T follicular helper cell (primary cell): ENCODE results near the gene COX19.
"Not testable (repeated sequence)": the region's sequence is repeated elsewhere in the genome, so short reads cannot be mapped to it uniquely, and the experiment has no call there.

Experiments used
- DNase-seq: peaks from one replicate; pipeline ENCODE4 v3.0.0-alpha.2; 2020; ENCODE audit warnings: low read depth

Gene COX19

DNA sequence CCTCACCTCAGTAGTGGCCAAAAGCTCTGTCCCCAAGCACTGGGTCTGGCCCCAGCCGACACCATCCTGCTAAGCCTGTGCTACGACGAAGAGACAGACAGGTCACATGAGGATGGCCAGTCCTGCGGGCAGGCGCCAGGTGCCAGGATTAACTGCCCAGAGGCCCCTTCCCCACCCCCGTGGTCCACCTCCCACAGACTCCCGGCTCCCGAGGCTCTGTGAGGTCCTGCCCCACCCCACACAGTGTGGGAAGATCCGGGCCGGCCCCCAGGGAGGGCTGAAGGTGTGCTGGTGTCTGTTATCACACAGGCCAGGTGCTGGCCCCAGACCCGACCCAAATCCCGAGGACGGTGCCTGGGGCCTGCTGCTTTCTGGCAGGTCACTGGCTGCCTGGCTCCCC is 34.9 kb upstream of the COX19 start:
- DNase-seq, result no peak

DNA sequence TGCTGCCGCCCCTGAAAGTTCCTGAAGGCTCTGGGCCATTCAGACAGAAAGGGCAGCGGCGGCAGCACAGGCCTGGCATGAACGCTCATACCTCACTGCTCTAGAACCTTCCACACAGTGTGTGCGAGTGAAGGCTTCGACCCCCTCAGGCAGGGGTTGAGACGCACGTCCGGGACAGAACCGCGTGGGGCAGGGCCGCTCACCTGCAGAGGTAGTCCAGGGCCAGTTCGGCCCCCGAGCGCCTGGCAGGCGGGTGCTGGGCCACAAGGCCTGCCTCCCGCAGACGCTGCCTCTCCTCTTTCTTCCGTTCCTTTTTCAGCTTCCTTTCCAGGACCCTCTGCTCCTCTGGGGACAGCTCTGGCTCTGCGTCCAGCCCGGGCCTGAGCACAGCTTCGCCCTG is 34.4 kb upstream of the COX19 start:
- DNase-seq, result no peak

DNA sequence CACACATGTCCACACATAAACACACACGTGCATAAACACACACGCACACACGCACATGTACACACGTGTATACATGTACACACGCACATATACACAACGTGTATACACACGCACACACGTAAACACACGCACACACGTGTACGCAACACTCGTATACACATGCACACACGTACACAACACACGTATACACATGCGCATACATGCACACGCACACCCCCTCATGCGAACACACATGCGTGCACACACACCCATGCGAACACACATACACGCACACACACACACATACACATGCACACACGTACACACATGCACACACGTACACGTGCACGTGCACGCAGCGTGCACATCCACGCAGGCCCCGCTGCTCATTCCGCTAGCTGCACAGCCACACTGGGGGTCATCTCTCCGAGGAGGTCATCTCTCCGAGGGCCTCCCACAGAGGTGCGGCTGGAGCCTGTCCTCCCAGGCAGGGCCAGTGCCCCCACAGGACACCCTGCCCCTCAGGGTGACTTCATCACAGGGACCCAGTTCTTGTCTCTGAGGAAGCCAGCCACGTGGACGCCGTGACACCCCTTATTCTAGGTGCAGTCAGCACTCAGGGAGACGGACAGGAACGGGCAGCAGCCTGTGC is 33.5 kb upstream of the COX19 start:
- no peak for DNase-seq

DNA sequence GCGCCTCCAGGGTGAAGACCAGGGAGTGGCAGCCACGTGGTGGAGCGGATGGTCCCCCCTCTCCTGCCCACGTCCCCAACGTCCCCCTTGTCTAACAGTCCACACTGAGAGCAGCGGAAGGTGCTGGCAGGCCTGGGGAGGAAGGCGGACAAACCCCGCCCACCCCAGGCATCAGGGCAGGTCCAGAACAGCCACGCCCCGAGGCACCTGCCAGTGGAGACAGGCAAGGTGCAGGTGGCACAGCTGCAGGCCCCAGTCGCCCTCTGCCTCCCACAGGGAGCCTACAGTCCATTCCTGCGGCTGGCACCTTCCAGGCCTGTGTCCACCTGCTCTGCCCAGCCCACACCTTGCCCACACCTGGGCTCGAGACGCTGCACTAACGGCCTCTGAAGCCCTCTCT is 32.6 kb upstream of the COX19 start:
- no peak for DNase-seq

DNA sequence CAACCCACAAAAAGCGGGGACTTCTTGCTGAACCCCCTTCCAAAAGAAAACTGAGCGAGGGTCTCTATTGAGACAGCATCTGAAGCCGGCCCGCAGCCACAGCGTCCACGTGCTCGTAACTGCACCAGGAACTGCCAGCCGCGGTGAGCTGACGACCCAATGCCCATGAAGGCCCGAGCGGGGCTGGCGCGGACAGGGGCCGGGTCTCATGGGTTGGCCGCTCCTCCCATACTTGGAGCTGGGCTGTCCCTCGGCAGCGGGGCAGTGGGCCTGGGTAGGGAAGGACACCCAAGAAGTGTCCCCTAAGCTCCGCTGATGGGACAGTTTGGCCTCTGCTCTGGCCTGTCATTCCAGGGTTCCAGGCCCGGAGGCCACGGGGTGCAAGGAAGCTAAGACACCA is 30.0 kb upstream of the COX19 start:
- DNase-seq, result no peak

DNA sequence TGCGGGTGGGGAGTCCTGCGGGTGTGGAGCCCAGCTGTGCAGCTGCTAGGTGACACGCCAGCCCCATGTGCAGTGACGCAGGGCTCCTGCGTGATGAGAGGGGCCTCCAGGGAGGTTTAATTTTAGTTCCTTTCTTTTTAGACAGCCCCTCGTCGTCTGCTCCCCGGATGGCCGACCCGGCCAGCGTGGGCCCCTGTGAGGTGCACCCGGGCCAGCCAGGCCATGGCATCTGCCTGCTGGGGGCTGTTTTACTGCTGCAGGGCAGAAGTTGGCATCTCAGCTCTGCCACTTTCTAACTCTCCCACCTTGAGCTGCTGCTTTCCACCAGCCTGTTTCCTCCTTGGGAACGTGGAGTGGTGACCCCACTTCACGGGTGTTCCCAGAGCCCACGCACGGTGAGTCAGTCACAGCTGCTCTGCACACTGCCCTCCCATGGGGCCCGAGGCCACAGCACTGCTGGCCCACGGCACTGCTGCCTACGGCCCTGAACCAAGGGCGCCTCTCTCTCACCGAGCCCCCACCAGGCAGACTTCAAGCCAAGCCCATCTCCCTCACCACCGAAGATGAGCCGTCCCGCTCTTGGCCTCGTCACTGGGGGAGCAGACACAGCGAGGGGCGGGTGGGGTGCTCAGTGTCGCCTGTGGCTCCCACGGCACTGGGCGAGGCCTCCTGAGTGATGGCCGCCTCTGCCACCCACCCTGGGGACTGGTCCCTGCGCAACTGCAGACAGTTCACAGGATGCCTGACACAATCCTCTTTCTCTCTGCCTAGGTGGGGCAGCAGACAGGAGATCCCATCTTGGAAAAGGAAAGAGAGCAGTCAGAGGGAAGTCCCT is 28.9 kb upstream of the COX19 start:
- DNase-seq, result no peak

DNA sequence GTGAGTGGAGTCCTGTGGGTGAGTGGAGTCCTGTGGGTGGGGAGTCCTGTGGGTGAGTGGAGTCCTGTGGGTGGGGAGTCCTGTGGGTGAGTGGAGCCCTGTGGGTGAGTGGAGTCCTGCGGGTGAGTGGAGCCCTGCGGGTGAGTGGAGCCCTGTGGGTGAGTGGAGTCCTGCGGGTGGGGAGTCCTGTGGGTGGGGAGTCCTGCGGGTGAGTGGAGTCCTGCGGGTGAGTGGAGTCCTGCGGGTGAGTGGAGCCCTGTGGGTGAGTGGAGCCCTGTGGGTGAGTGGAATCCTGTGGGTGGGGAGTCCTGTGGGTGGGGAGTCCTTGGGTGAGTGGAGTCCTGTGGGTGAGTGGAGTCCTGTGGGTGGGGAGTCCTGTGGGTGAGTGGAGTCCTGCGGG is 27.1 kb upstream of the COX19 start:
- DNase-seq, result not testable (repeated sequence)

DNA sequence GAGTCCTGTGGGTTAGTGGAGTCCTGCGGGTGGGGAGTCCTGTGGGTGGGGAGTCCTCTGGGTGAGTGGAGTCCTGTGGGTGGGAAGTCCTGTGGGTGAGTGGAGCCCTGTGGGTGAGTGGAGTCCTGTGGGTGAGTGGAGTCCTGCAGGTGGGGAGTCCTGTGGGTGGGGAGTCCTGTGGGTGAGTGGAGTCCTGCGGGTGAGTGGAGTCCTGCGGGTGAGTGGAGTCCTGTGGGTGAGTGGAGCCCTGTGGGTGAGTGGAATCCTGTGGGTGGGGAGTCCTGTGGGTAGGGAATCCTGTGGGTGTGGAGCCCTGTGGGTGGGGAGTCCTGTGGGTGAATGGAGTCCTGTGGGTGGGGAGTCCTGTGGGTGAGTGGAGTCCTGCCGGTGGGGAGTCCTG is 26.7 kb upstream of the COX19 start:
- DNase-seq, result not testable (repeated sequence)

DNA sequence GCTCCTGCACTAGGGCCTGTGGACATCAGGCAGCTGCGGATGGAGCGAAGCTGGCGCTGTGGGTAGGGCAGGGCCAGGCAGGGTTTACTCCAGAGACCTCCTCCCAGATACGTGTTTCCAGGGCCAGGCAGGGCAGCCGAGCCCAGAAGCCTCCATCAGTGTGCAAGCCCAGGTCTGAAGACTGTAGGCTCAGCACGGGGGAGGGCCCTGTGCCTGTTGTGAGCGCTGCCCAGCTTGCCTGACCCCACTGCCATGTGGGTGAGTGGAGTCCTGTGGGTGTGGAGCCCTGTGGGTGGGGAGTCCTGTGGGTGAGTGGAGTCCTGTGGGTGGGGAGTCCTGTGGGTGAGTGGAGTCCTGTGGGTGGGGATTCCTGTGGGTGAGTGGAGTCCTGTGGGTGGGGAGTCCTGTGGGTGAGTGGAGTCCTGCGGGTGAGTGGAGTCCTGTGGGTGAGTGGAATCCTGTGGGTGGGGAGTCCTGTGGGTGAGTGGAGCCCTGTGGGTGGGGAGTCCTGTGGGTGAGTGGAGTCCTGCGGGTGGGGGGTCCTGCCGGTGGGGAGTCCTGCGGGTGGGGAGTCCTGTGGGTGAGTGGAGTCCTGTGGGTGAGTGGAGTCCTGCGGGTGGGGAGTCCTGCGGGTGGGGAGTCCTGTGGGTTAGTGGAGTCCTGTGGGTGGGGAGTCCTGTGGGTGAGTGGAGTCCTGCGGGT is 25.9 kb upstream of the COX19 start:
- not testable (repeated sequence) for DNase-seq

DNA sequence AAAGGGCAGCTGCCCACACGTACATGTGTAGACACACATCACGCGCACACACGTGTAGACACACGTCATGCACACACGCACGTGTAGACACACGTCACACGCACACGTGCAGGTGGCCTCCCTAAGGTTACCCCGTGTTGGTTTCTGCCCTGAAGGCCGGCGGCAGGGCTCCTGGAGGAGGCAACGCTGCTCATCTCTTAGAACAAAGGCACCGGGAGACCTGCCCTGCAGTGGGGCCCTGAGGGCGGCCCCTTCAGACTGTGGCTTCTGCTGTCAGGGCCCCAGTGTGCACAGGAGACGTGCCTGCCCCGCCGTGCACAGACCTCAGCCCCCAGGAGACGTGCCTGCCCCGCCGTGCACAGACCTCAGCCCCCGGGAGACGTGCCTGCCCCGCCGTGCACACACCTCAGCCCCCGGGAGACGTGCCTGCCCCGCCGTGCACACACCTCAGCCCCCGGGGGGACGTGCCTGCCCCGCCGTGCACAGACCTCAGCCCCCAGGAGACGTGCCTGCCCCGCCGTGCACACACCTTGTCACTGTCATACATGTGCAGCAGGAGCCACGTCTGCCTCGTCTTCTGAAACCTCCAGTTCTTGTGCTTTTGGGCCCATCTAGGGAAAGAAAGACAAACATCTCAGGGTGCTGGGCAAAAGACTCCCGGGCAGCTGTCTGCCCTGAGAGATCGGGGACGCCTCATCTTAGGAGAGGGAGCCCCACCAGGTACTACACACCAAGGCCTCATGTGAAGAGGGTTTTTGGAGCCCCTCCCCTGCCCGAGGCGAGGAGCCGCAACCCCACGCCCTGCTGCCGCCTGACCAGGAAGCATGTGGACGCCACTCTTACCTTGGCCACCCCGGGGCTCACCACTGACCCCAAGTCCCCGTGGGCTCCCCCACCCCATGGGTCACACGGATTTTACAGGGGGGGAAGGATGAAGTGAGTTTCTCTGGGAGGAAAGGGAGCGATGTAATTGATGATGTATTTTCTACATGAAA is 24.9 kb upstream of the COX19 start:
- no peak for DNase-seq

DNA sequence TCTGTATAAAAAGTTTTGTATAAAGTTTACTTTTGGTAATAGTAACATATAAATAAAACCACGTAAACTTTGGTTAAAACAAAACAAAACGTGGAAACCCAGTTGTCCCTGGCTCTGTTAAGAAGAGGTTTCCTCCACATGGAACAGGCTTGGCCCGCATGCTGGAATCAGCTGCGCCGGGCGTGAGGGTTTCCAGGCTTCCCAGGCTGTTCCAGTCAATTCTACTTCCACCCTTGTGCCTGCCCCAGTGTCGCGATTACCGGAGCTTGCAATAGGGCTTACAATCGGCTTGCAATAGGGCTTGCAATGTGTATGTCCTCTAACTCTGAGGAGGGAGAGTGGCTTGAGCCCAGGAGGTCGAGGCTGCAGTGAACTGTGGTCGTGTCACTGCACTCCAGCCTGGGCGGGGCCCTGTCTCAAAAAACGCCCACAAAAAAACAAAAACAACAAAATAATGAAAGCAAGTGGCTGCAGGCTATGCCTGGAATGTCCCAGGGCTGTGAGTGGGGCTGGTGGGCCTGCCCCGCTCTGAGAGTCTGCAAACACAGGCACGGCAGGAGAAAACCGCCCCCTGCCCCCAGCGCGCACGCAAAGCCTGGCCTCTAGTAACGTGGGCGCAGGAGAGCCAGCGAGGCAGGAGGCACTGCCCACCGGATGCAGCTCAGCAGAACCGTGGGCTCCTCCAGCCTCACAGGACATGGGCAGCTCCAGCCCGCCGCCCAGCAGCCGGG is 24.0 kb upstream of the COX19 start:
- no peak for DNase-seq

DNA sequence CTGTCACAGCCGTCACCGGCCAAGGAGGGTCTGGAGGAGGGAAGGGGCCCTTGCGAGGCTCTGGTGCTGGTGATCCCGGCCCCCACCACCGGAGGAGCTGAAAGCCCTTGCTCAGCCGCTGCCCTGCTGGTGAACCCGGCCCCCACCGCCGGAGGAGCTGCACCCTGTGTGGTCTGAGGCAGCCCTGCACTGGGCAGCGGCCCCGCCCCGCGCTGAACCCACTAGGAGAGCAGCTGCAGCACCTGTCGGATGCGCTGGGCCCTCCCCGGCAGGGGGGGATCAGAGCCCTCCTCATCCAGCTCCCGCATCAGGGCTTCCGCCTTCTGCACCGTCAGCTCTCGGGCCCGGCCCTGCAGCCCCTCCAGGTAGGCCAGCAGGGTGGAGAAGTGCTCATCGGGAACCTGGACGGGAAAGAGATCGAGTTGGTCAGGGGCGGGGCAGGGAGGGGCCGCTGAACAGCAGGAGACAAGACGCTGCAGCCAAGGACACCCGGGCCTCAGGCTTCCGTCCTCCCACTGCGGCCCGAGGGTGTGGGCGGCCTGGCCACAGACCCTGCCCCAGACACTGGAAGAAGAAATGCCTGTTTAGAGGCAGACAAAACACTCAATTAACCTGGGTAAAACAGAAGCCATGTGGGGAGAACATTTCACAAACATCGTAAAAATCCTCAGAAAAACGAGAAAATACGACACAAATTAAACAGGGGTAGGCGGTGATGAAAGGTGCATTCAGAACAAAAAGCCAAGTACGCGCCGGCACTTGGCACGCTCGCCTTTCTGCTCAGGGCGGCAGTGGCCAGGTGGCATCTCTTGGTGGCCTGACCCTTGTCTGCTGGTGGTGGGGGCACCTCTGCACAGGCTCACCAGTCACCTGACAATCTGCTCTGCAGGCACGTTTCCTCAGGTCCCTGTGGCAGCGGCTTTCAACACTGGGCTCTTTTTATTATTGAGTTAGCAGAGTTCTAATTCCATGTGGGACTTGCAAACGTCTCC is 22.4 kb upstream of the COX19 start:
- DNase-seq, result no peak

DNA sequence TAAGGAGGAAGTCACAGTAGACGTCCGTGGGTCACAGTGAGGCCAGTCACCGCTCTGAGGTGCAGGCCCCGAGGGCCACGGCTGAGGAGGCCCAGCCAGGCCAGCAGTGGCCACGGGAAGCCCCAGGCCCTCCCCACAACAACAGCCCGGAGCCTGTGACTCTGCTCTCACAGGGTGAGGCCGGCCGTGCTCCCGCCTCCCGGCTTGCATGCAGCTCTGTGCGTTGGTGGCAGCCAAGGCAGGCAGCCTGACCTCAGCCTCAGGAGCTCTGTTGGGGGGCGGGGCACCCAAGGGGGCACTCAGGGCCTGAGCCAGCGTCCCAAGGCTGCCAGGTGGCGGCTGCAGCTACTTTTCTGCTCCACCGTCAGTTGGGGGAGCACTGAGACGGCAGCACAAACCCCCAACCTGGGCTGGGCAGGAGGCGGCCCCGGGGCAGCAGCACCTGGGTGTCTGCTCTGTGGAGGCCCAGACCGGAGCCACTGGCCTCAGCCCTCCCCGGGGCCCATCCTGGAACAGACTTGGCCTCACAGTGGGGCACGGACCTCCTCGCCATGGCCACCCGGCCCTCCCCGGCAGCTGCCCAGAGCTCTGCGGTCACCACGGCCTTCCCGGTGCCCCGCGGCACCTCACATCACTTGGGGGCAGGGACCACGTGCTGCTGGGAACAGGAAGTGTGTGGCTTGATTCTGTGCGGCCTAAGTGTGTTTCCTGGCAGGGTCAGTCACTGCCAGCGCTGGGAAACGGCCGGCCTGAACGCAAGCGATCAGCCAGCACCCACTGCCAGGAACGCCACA is 20.9 kb upstream of the COX19 start:
- no peak for DNase-seq

DNA sequence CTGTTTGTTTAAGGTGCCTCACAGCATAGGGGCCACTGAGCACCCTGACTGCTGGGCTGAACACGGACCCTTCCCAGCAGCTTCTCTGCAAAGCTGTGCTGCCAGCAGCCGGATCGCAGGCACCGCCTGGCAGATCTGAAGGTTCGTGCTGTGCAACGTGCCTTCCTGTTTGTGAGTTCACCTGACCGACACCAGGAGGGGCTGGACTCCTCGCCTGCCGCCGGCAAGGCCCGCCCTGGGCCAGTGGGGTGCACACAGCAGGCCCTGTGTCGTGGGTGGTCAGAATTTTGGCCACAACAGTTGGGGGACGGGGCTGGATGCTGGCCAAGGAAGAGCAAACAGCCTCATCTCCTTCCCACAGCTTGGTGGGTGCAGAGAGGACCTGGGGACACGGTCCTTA is 20.2 kb upstream of the COX19 start:
- DNase-seq, result no peak

DNA sequence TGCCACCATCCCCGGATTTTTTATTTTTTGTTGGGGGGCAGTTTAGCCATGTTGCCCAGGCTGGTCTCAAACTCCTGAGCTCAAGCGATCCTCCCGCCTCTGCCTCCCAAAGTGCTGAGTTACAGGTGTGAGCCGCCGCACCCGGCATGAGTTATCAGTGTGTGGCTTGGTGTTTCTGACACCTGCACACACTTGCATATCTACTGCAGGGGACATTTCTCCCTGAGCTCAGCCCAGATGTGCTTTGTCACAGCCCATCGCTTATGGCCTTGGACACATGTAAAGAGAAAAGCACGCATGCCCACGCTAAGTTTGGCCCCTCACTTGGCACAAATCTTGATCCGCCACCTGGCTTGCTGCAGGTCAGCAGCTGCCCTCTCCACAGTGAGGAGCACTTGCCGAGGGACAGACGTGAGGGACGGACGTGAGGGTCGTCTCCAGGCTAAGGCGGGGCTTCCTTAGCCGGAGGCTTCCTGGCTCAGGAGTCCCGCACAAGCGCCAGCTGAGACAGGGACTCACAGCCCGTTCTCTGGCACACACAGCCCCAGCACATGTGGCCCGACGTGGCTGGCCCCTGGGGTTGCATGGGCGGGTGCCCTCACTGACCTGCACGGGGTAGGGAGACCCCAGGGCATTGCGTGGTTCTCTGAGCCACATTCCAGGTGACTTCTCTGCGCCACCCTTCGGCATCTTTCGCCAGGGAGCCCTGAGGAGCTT is 19.4 kb upstream of the COX19 start:
- DNase-seq, result no peak

DNA sequence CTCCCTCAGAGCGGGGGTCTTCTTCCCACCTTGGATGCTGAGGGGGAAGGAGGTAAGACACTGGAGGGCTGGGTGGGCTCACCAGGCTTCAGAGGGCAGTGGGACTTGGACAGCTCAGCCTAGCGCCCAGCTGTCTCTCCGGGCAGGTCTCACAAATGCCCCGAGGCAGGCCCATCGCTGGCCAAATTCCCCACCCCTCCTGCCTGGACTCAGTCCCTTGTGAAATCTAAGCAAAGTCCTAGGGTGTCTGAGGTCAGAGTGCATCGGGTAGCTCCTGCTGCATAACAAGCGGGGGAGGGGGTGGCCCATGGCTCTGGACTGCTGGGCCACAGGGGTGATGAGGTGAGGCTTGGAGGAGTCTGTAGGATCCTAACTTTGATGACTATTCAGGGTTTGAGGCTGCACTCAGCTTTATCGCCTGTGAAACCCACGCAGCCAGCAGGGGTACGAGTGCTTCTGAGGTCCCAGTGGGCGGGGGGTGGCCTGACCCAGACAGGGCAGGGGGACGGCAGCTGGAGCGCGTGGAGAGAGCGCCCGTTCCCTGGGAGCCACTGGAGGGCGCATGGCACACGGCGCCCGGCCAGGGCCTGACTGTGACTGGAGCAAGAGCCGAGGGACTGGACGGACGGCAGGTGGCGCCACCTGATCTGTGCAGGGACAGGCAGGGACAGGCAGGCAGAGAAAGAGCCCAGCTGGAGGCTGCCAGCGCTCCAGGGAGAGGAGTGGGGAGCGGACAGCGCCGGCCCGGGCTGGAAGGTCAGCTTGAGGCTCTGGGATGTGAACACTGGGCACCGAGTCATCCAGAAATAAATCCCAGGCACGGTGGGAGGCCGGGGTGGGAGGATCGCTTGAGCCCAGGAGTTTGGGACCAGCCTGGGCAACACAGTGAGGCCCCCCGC is 17.6 kb upstream of the COX19 start:
- DNase-seq, result peak; percentile 92
